NB4 (cell line): Measurements from ENCODE around the gene IRX4.

ENCODE experiments used
- DNase-seq: peaks from one replicate; pipeline ENCODE4 v3.0.0; 2010; ENCODE audit warnings: low read depth
- H3K4me3 ChIP-seq: one replicate; pipeline ENCODE4 v1.5.1; 2011; ENCODE audit warnings: mild to moderate bottlenecking, low read depth, low read length, moderate library complexity
- CTCF ChIP-seq: IDR thresholded peaks from one replicate; pipeline ENCODE4 v1.5.1; 2012; ENCODE audit warnings: low read depth, low read length
- MAX ChIP-seq: IDR thresholded peaks from 2 replicates; pipeline ENCODE4 v1.6.1; 2011; ENCODE audit warnings: low read depth, low read length
- MYC ChIP-seq: IDR thresholded peaks from 2 replicates; pipeline ENCODE4 v1.6.1; 2011; ENCODE audit warnings: low read depth, low read length
- POLR2A ChIP-seq: IDR thresholded peaks from 2 replicates; pipeline ENCODE4 v1.6.1; 2011; ENCODE audit warnings: mild to moderate bottlenecking; ENCODE audit not compliant: insufficient read length; ENCODE audit errors: extremely low read depth

IRX4 gene

GRCh38 chr5:1926471-1927341 lies 44.0 kb upstream of the IRX4 start:
- no peak overlapping the region for H3K4me3 ChIP-seq
- DNase-seq = no peak
- TF ChIP-seq MYC (no peak), MAX (no peak), CTCF (no peak), POLR2A (no peak)

- H3K4me3 ChIP-seq = no peak overlapping the region
- no peak for TF ChIP-seq POLR2A
- TF ChIP-seq CTCF = no peak
- no peak for TF ChIP-seq MYC
- no peak for TF ChIP-seq MAX
- no peak for DNase-seq
Measured at GRCh38 chr5:1926071-1926440, 43.3 kb upstream of the IRX4 start.

GRCh38 chr5:1925111-1926070 lies 42.7 kb upstream of the IRX4 start:
- DNase-seq = no peak
- no peak for TF ChIP-seq CTCF
- no peak for TF ChIP-seq MYC
- TF ChIP-seq POLR2A = no peak
- H3K4me3 ChIP-seq = no peak overlapping the region

GRCh38 chr5:1923766-1924165 lies 41.0 kb upstream of the IRX4 start:
- no peak overlapping the region for H3K4me3 ChIP-seq
- DNase-seq = no peak
- no peak for TF ChIP-seq POLR2A
- no peak for TF ChIP-seq CTCF
- no peak for TF ChIP-seq MAX
- no peak for TF ChIP-seq MYC

- no peak overlapping the region for H3K4me3 ChIP-seq
- TF ChIP-seq MYC (no peak), CTCF (no peak)
- no peak for DNase-seq
Measured at GRCh38 chr5:1923341-1923740, 40.6 kb upstream of the IRX4 start.
